Ascending aorta (tissue), 2 donors: ENCODE data around the gene DAP3. TPM values are rescaled to one million over a fixed set of nuclear protein-coding genes. Genes with fewer than 3 reads are reported as not detected.
"Not testable (repeated sequence)": the region's sequence is repeated elsewhere in the genome, so short reads cannot be mapped to it uniquely, and the experiment has no call there.

Experiments used
- DNase-seq, 2 donors: peaks; one replicate each; pipeline ENCODE4 v3.0.0-alpha.2; 2019; ENCODE audit warnings: low spot score in 2 of 2
- H3K27ac ChIP-seq, 2 donors: fragments of 200-600 bp; sonication (generic); one replicate each; pipeline ENCODE4 v1.5.1; 2016 to 2017; ENCODE audit warnings: mild to moderate bottlenecking in 1 of 2
- H3K27me3 ChIP-seq: fragments of 200-600 bp; sonication (generic); one replicate; pipeline ENCODE4 v1.5.1; 2017
- H3K36me3 ChIP-seq, 2 donors: fragments of 200-600 bp; sonication (generic); one replicate each; pipeline ENCODE4 v1.5.1; 2016
- H3K4me1 ChIP-seq, 2 donors: fragments of 200-600 bp; sonication (generic); one replicate each; pipeline ENCODE4 v1.5.1; 2016 to 2017; ENCODE audit warnings: mild to moderate bottlenecking in 1 of 2
- H3K4me3 ChIP-seq, 2 donors: fragments of 200-600 bp; sonication (generic); one replicate each; pipeline ENCODE4 v1.5.1; 2016 to 2017; ENCODE audit warnings: mild to moderate bottlenecking in 1 of 2
- H3K9me3 ChIP-seq, 2 donors: fragments of 200-600 bp; sonication (generic); one replicate each; pipeline ENCODE4 v1.5.1; 2016
- intact Hi-C: fragments of 100-400 bp; cut with DNase I; formaldehyde crosslinking; loops from one replicate; pipeline ENCODE4 v1.15.1; 2023
- total RNA-seq: library from RNA; depleted of rRNA; stranded (reverse); fragments of >200 nt; gene quantifications from one replicate; pipeline ENCODE4 v1.1.0, GENCODE V29; 2016
- TF ChIP-seq, protein P1 (sequence below), 3 experiments: fragments of 200-600 bp in 2 of 3; fragments of 450-650 bp in 1 of 3; sonication (generic) in 2 of 3; IDR thresholded peaks; one replicate each; pipeline ENCODE4 v1.5.1; 2016 to 2019; ENCODE audit warnings: antibody characterized with exemption in 3 of 3, mild to moderate bottlenecking in 1 of 3, moderate library complexity in 1 of 3

Gene DAP3
- 47.4 TPM for total RNA-seq

- Histone ChIP-seq H3K4me3 (peak within 1 kb of the TSS; percentile 78 to 98), H3K27ac (peak within 1 kb of the TSS; percentile 95 to 98), H3K4me1 (peaks cover 4 to 20% of the 10 kb centered on the region in 2 donors)
- DNase-seq: peak; percentile 30 to 90
- H3K27me3 ChIP-seq, H3K9me3 ChIP-seq, H3K36me3 ChIP-seq: not testable (repeated sequence)
- intact Hi-C loops: loop anchor here (2.0 kb wide), 1 partner anchor 222 kb away; the partner anchor contains the start of gene RIT1
Measured at GRCh38 chr1:155689081-155689607, at the start of gene DAP3. Gene DAP3, plus strand, starts transcription at chr1:155689091. Its CDS starts 20,689 bp downstream, at chr1:155709780.

DNA sequence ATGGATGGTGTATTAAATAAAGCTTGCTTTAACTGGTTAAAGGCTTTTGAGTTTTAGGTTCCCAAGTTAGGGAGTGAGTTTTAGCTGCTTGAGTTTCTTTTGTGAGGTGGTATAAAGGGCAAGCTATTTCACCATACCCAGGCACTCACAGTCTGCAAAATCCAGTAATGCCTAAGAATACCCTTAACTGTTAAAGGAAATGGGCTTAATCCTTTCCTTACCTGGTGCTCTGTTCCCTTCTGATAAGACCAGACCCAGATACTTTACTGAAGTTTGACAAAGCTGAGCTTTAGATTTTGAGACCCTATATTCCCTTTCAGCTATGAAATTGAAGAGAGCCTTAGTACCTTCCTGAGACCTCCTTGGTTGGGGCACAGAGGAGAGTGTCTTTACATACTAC, 48.5 kb upstream of the DAP3 start:
- intact Hi-C loops: no loop called here
- Histone ChIP-seq H3K27me3 (no peaks in the 10 kb centered on the region), H3K9me3 (peaks cover 0 to 10% of the 10 kb centered on the region in 2 donors), H3K36me3 (no peaks in the 10 kb centered on the region), H3K27ac (no peak overlapping the region), H3K4me3 (no peak overlapping the region), H3K4me1 (peaks cover 4 to 5% of the 10 kb centered on the region in 2 donors)
- no peak for DNase-seq
- TF ChIP-seq, protein P1, sequence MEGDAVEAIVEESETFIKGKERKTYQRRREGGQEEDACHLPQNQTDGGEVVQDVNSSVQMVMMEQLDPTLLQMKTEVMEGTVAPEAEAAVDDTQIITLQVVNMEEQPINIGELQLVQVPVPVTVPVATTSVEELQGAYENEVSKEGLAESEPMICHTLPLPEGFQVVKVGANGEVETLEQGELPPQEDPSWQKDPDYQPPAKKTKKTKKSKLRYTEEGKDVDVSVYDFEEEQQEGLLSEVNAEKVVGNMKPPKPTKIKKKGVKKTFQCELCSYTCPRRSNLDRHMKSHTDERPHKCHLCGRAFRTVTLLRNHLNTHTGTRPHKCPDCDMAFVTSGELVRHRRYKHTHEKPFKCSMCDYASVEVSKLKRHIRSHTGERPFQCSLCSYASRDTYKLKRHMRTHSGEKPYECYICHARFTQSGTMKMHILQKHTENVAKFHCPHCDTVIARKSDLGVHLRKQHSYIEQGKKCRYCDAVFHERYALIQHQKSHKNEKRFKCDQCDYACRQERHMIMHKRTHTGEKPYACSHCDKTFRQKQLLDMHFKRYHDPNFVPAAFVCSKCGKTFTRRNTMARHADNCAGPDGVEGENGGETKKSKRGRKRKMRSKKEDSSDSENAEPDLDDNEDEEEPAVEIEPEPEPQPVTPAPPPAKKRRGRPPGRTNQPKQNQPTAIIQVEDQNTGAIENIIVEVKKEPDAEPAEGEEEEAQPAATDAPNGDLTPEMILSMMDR (IDR thresholded peaks at IDR 0.05): no peak

- H3K27ac ChIP-seq, H3K4me3 ChIP-seq, H3K36me3 ChIP-seq, DNase-seq, H3K27me3 ChIP-seq, intact Hi-C loops: not testable (repeated sequence)
- Histone ChIP-seq H3K4me1 (peaks cover 7 to 13% of the 10 kb centered on the region in 2 donors), H3K9me3 (peaks cover 0 to 10% of the 10 kb centered on the region in 2 donors)
Measured at GRCh38 chr1:155642559-155643180, 46.2 kb upstream of the DAP3 start.

GRCh38 chr1:155643230-155643629, 45.7 kb upstream of the DAP3 start:
- intact Hi-C loops: no loop called here
- peaks cover 0 to 10% of the 10 kb centered on the region in 2 donors for H3K9me3 ChIP-seq
- H3K4me3 ChIP-seq: no peak overlapping the region
- H3K4me1 ChIP-seq: peaks cover 7 to 15% of the 10 kb centered on the region in 2 donors
- no peak overlapping the region for H3K27ac ChIP-seq
- TF ChIP-seq, protein P1 (IDR thresholded peaks at IDR 0.05): no peak
- no peak for DNase-seq
- H3K36me3 ChIP-seq: no peaks in the 10 kb centered on the region
- no peaks in the 10 kb centered on the region for H3K27me3 ChIP-seq

DNA sequence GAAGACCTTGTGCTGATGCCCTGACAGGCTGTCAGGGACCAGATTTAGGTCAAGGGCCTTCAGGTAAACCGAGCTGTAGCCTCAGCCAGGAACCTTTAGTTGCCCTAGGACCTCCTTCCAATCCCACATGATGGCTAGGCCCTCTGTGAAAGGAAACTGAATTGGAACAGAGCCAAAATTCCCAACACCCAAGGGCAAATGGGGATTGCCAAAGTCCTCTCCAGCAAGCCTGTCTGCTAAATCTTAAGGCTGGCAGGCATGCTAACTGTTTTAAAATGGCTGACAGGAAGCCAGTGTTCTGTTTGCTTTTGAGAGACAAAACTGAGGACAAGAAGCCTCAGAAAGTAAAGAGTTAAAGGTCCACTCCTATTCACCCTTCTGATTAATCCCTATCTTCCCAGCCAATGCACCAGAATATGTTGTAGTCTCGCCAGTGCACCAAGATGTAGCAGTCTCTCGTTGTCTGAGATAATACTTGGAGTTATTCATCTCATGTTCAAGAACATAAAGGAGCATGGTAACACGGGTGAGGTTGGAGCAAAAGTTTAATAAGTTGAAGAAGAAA, 43.8 kb upstream of the DAP3 start:
- peak overlapping the region in 1 of 2 donors; percentile 21 for H3K4me3 ChIP-seq
- intact Hi-C loops: no loop called here

DNA sequence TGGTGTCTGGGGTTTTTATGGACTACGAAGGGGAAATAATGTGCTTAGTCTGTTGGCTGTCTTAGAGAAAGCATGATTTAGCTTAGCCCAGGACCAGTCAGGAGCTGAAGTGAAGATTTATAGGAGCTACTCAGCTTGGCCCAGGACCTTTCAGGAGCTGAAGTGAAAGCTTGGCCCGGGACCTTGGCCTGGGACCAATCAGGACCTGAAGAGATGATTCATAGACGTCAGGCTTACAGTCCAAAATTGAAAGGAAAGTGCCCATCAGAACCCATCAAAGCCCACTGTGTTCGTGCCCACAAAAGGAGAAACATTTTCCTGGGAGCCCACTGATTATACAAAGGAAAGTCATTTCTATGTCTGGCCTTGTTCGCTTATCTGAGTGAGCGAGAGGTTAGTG, 43.2 kb upstream of the DAP3 start:
- Histone ChIP-seq H3K27me3 (no peaks in the 10 kb centered on the region), H3K9me3 (peaks cover 0 to 10% of the 10 kb centered on the region in 2 donors), H3K4me3 (peak overlapping the region in 1 of 2 donors; percentile 21), H3K27ac (peak overlapping the region; percentile 70), H3K4me1 (peaks cover 7 to 16% of the 10 kb centered on the region in 2 donors), H3K36me3 (no peaks in the 10 kb centered on the region)
- DNase-seq: peak in 1 of 2 donors; percentile 80
- intact Hi-C loops: no loop called here
- TF ChIP-seq, protein P1 (IDR thresholded peaks at IDR 0.05): no peak

More for the DNA sequence above, 43.8 kb upstream of the DAP3 start:
- Histone ChIP-seq H3K36me3 (no peaks in the 10 kb centered on the region), H3K9me3 (peaks cover 0 to 10% of the 10 kb centered on the region in 2 donors), H3K27me3 (no peaks in the 10 kb centered on the region), H3K4me1 (peaks cover 7 to 15% of the 10 kb centered on the region in 2 donors), H3K27ac (peak overlapping the region; percentile 70)
- TF ChIP-seq, protein P1 (IDR thresholded peaks at IDR 0.05): no peak
- DNase-seq: no peak
